Activated CD8-positive, alpha-beta memory T cell treated with anti-CD3 and anti-CD28 coated beads, Interleukin-2, amount 50 U/mL, for 24 hours (primary cell): ENCODE data around the gene EML2.
A peak's percentile ranks its signal among the peaks of the same experiment; 100 is the strongest.

ENCODE experiments used
- DNase-seq: peaks from one replicate; pipeline ENCODE4 v3.0.0-alpha.2; 2020; ENCODE audit errors: extremely low read depth

The EML2 gene

GRCh38 chr19:45587873-45588272 is 51.3 kb downstream of the EML2 start:
- DNase-seq = no peak

- DNase-seq = no peak
Measured at GRCh38 chr19:45585158-45585577, 54.0 kb downstream of the EML2 start.

GRCh38 chr19:45584332-45585157 is 54.7 kb downstream of the EML2 start, which contains the start of gene OPA3:
TSS of gene OPA3 (minus strand) at chr19:45584802. CDS start at chr19:45584764, 38 bp downstream.
- peak; percentile 99 for DNase-seq

- no peak for DNase-seq
Measured at GRCh38 chr19:45581576-45581975, 57.6 kb downstream of the EML2 start.

- DNase-seq = no peak
Measured at GRCh38 chr19:45578861-45579260, 60.3 kb downstream of the EML2 start.

- DNase-seq = no peak
Measured at GRCh38 chr19:45577111-45577905, 61.9 kb downstream of the EML2 start.

GRCh38 chr19:45576682-45577081 is 62.5 kb downstream of the EML2 start:
- no peak for DNase-seq

- DNase-seq = no peak
Measured at GRCh38 chr19:45575216-45575615, 64.0 kb downstream of the EML2 start.

GRCh38 chr19:45574526-45574925 is 64.7 kb downstream of the EML2 start:
- no peak for DNase-seq

- DNase-seq = no peak
Measured at GRCh38 chr19:45571457-45572220, 67.6 kb downstream of the EML2 start.

- DNase-seq = no peak
Measured at GRCh38 chr19:45569619-45570421, 69.4 kb downstream of the EML2 start.

GRCh38 chr19:45568732-45569131 is 70.5 kb downstream of the EML2 start:
- no peak for DNase-seq

GRCh38 chr19:45567609-45568008 is 71.6 kb downstream of the EML2 start:
- DNase-seq = no peak

- DNase-seq = no peak
Measured at GRCh38 chr19:45564131-45564780, 74.9 kb downstream of the EML2 start.

- DNase-seq = no peak
Measured at GRCh38 chr19:45560686-45561085, 78.5 kb downstream of the EML2 start.

- no peak for DNase-seq
Measured at GRCh38 chr19:45560038-45560437, 79.2 kb downstream of the EML2 start.
